Heart left ventricle (tissue), 13 donors: ENCODE results near the gene MBD3L3.

ENCODE experiments used
- CTCF ChIP-seq, 12 donors: fragments of 200-600 bp; sonication (generic) in 4 of 12; IDR thresholded peaks; one replicate each; pipeline versions ENCODE4 v1.5.0 to v1.8.0; 2018 to 2022; ENCODE audit warnings: antibody characterized with exemption in 12 of 12, mild to moderate bottlenecking in 5 of 12
- POLR2A ChIP-seq, 2 donors: fragments of 450-650 bp; IDR thresholded peaks; one replicate each; pipeline ENCODE4 v1.6.1; 2017; ENCODE audit warnings: antibody characterized with exemption in 2 of 2, mild to moderate bottlenecking in 2 of 2, moderate library complexity in 2 of 2
- donor health status: ischemic (EF 13 %, LVEDD 7.1; RV severe dilation, severe dysfunction).
- donor health status: DM: no; HTN: yes; CAD: no.
- donor health status: DM: no; HTN: no; CAD: no.
- donor health status: ischemic (EF 25% LVEDD 6.9; RV normal size, moderate dysfunction).
- donor health status: ischemic (EF 25% LVEDD 5.7; RV mildly dilated, moderate dysfunction).
- donor health status: ischemic (EF 35%, LVEDD 5.7; RV mildly dilated, moderate dysfunction).
- donor health status: nonischemic (EF 11% LVEDD 7.7; RV severe dilation, severe dysfunction).
- donor health status: DM: yes; HTN: yes; CAD: no.
- donor health status: PGD.
- donor health status: ischemic (EF 29% LVEDD 5.4; RV normal size, mild dysfunction).
- donor health status: nonischemic (EF 23%, LVEDD 6.1; RV moderate dilation, normal function).

GRCh38 chr19:7083076-7083956, 24.8 kb upstream of the MBD3L3 start:
- TF ChIP-seq CTCF (IDR thresholded peaks at IDR 0.05), result no peak
- TF ChIP-seq POLR2A (IDR thresholded peaks at IDR 0.05), result no peak
